ENCODE measurements around the gene SYTL3.
A peak's percentile ranks its signal among the peaks of the same experiment; 100 is the strongest.

Gene SYTL3

GRCh38 chr6:158776737-158777136, 126.9 kb downstream of the SYTL3 start:
- Mint-ChIP-seq H3K36me3 (ENCODE audit: low read depth) (peaks cover 69% of the 10 kb centered on the region), H3K4me1 (peaks cover 35% of the 10 kb centered on the region), H3K27ac (no peak overlapping the region), H3K9me3 (no peaks in the 10 kb centered on the region), H3K27me3 (ENCODE audit: low read depth) (no peaks in the 10 kb centered on the region), H3K4me3 (no peak overlapping the region)
- TF ChIP-seq CTCF (IDR thresholded peaks at IDR 0.05; ENCODE audit: unreplicated experiment in 3 of 3) = no peak

- Mint-ChIP-seq H3K27ac (no peak overlapping the region), H3K27me3 (ENCODE audit: low read depth) (no peaks in the 10 kb centered on the region)
- no peak for TF ChIP-seq CTCF (IDR thresholded peaks at IDR 0.05; ENCODE audit: unreplicated experiment in 3 of 3)
These were observed 127.7 kb downstream of the SYTL3 start for GRCh38 chr6:158777510-158777909.

GRCh38 chr6:158778005-158778527, 128.2 kb downstream of the SYTL3 start:
- Mint-ChIP-seq H3K27me3 (ENCODE audit: low read depth) (no peaks in the 10 kb centered on the region), H3K4me1 (peaks cover 24% of the 10 kb centered on the region), H3K9me3 (no peaks in the 10 kb centered on the region), H3K36me3 (ENCODE audit: low read depth) (peaks cover 68% of the 10 kb centered on the region), H3K27ac (no peak overlapping the region), H3K4me3 (no peak overlapping the region)
- TF ChIP-seq CTCF (IDR thresholded peaks at IDR 0.05; ENCODE audit: unreplicated experiment in 3 of 3) = no peak

More at GRCh38 chr6:158777510-158777909, 127.7 kb downstream of the SYTL3 start:
- Mint-ChIP-seq H3K4me1 (peaks cover 29% of the 10 kb centered on the region), H3K4me3 (no peak overlapping the region), H3K36me3 (ENCODE audit: low read depth) (peaks cover 68% of the 10 kb centered on the region), H3K9me3 (no peaks in the 10 kb centered on the region)

GRCh38 chr6:158780246-158780884, 130.5 kb downstream of the SYTL3 start:
- Mint-ChIP-seq H3K4me1 (peaks cover 7% of the 10 kb centered on the region), H3K9me3 (no peaks in the 10 kb centered on the region), H3K27ac (peak overlapping the region; percentile 50 to 81 (median 51)), H3K27me3 (ENCODE audit: low read depth) (no peaks in the 10 kb centered on the region), H3K4me3 (no peak overlapping the region), H3K36me3 (ENCODE audit: low read depth) (peaks cover 77% of the 10 kb centered on the region)
- no peak for TF ChIP-seq CTCF (IDR thresholded peaks at IDR 0.05; ENCODE audit: unreplicated experiment in 3 of 3)

- peaks cover 7% of the 10 kb centered on the region for H3K4me1 Mint-ChIP-seq
- peaks cover 71% of the 10 kb centered on the region for H3K36me3 Mint-ChIP-seq (ENCODE audit: low read depth)
- no peaks in the 10 kb centered on the region for H3K9me3 Mint-ChIP-seq
- no peaks in the 10 kb centered on the region for H3K27me3 Mint-ChIP-seq (ENCODE audit: low read depth)
- no peak overlapping the region for H3K4me3 Mint-ChIP-seq
- H3K27ac Mint-ChIP-seq = peak overlapping the region; percentile 50 to 81 (median 51)
- no peak for TF ChIP-seq CTCF (IDR thresholded peaks at IDR 0.05; ENCODE audit: unreplicated experiment in 3 of 3)
These were observed 131.3 kb downstream of the SYTL3 start for GRCh38 chr6:158780988-158781691.
